Calu3 (cell line): ENCODE results near the gene RNF212B. TPM values are rescaled to one million over a fixed set of nuclear protein-coding genes. Genes with fewer than 3 reads are reported as not detected.
"Not testable (repeated sequence)": the region's sequence is repeated elsewhere in the genome, so short reads cannot be mapped to it uniquely, and the experiment has no call there.

ENCODE experiments used
- BruUV-seq: library from RNA; stranded (reverse); fragments of 400-500 nt; replicated peaks from 2 replicates; lab custom pipeline; 2021; lab: Mats Ljungman, UMichigan
- CTCF ChIA-PET: fragments of 300-600 bp; sonication (Branson Sonifier 250); formaldehyde crosslinking; loops from one replicate; lab custom pipeline; 2022; ENCODE audit warnings: antibody characterized with exemption; lab: Charles Lee
- DNase-seq: peaks from one replicate; pipeline ENCODE4 v3.0.0; 2022
- H3K27ac Mint-ChIP-seq: one replicate; pipeline ENCODE4 v1.8.0; 2022; ENCODE audit warnings: mixed read lengths; ENCODE audit not compliant: unreplicated experiment
- H3K27me3 Mint-ChIP-seq: one replicate; pipeline ENCODE4 v1.8.0; 2022; ENCODE audit warnings: mixed read lengths; ENCODE audit not compliant: unreplicated experiment
- H3K36me3 Mint-ChIP-seq: one replicate; pipeline ENCODE4 v1.8.0; 2022; ENCODE audit warnings: mild to moderate bottlenecking, moderate library complexity, mixed read lengths; ENCODE audit not compliant: insufficient read depth, unreplicated experiment
- H3K4me1 Mint-ChIP-seq: one replicate; pipeline ENCODE4 v1.8.0; 2022; ENCODE audit warnings: mild to moderate bottlenecking, low read depth, mixed read lengths; ENCODE audit not compliant: unreplicated experiment
- H3K4me3 Mint-ChIP-seq: one replicate; pipeline ENCODE4 v1.8.0; 2022; ENCODE audit warnings: mild to moderate bottlenecking, low read depth, moderate library complexity, mixed read lengths; ENCODE audit not compliant: unreplicated experiment
- H3K9me3 Mint-ChIP-seq: one replicate; pipeline ENCODE4 v1.8.0; 2022; ENCODE audit warnings: low read depth, mixed read lengths; ENCODE audit not compliant: unreplicated experiment
- intact Hi-C: fragments of 100-400 bp; cut with micrococcal nuclease; formaldehyde crosslinking; loops from one replicate; pipeline ENCODE4 v1.10.0; 2022; ENCODE audit not compliant: unreplicated experiment
- total RNA-seq: library from RNA; stranded (reverse); gene quantifications from 2 replicates; pipeline ENCODE4 v1.2.3, GENCODE V29; 2022
- TF ChIP-seq, protein P1 (sequence below): fragments of 200-600 bp; IDR thresholded peaks from one replicate; pipeline ENCODE4 v1.8.0; 2022; ENCODE audit warnings: antibody characterized with exemption; ENCODE audit not compliant: unreplicated experiment

RNF212B gene
- total RNA-seq, 1 experiment from 2014 or later, result not detected

DNA sequence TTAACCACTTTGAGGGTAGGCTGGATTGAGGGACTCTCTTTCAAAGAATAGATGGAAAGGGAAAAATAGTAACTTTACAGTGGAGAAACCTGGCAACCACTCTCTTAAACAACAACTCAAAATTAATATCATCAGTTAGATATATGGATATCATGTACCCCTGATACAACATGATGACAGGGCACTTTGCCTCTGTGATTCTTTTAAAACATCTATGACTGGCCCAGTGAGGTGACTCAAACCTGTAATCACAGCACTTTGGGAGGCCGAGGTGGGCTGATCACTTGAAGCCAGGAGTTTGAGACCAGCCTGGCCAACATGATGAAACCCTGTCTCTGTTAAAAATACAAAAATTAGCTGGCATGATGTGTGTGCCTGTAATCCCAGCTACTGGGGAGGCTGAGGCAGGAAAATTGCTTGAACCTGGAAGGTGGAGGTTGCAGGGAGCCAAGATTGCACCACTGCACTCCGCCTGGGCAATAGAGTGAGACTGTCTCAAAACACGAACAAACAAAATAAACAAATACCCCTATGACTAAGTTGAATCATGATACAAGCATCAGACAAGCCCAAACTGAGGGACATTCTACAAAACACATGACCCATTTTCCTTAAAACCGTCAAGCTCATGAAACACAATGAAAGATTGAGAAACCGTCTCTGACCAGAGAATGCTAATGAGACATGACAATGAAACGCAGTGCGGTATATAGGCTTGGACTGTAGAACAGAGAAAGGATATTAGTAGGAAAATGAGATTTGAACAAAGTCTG is 27.9 kb upstream of the RNF212B start:
- no peaks in the 10 kb centered on the region for H3K9me3 Mint-ChIP-seq
- intact Hi-C loops, result no loop called here
- no peak overlapping the region for H3K4me3 Mint-ChIP-seq
- TF ChIP-seq, protein P1, sequence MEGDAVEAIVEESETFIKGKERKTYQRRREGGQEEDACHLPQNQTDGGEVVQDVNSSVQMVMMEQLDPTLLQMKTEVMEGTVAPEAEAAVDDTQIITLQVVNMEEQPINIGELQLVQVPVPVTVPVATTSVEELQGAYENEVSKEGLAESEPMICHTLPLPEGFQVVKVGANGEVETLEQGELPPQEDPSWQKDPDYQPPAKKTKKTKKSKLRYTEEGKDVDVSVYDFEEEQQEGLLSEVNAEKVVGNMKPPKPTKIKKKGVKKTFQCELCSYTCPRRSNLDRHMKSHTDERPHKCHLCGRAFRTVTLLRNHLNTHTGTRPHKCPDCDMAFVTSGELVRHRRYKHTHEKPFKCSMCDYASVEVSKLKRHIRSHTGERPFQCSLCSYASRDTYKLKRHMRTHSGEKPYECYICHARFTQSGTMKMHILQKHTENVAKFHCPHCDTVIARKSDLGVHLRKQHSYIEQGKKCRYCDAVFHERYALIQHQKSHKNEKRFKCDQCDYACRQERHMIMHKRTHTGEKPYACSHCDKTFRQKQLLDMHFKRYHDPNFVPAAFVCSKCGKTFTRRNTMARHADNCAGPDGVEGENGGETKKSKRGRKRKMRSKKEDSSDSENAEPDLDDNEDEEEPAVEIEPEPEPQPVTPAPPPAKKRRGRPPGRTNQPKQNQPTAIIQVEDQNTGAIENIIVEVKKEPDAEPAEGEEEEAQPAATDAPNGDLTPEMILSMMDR, result no peak
- no peaks in the 10 kb centered on the region for H3K36me3 Mint-ChIP-seq
- no TSS peak for BruUV-seq
- DNase-seq, result no peak
- no peak overlapping the region for H3K27ac Mint-ChIP-seq
- H3K4me1 Mint-ChIP-seq, result no peaks in the 10 kb centered on the region
- peaks cover 18% of the 10 kb centered on the region for H3K27me3 Mint-ChIP-seq
- CTCF ChIA-PET, result no interaction called here

DNA sequence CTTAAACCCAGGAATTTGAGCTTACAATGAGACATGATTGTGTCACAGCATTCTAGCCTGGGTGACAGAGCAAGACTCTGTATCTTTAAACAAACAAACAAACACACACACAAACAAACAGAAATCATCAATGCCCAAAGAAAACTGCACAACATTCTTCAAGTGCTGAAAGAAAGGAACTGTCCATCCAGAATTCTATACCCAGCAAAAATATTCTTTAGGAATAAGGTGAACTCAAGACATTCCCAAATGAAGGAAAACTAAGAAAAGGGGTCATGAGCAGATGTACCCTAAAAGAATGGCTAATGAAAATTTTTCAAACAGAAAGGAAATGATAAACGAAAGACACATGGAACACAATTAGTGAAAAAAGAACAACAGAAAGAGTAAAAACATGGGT is 22.3 kb upstream of the RNF212B start:
- DNase-seq, result no peak
- no peak overlapping the region for H3K27ac Mint-ChIP-seq
- intact Hi-C loops, result no loop called here
- CTCF ChIA-PET, result no interaction called here
- no TSS peak for BruUV-seq
- TF ChIP-seq, protein P1, result no peak
- H3K27me3 Mint-ChIP-seq, result peaks cover 12% of the 10 kb centered on the region
- no peaks in the 10 kb centered on the region for H3K4me1 Mint-ChIP-seq
- H3K9me3 Mint-ChIP-seq, result no peaks in the 10 kb centered on the region
- H3K36me3 Mint-ChIP-seq, result no peaks in the 10 kb centered on the region
- H3K4me3 Mint-ChIP-seq, result no peak overlapping the region

DNA sequence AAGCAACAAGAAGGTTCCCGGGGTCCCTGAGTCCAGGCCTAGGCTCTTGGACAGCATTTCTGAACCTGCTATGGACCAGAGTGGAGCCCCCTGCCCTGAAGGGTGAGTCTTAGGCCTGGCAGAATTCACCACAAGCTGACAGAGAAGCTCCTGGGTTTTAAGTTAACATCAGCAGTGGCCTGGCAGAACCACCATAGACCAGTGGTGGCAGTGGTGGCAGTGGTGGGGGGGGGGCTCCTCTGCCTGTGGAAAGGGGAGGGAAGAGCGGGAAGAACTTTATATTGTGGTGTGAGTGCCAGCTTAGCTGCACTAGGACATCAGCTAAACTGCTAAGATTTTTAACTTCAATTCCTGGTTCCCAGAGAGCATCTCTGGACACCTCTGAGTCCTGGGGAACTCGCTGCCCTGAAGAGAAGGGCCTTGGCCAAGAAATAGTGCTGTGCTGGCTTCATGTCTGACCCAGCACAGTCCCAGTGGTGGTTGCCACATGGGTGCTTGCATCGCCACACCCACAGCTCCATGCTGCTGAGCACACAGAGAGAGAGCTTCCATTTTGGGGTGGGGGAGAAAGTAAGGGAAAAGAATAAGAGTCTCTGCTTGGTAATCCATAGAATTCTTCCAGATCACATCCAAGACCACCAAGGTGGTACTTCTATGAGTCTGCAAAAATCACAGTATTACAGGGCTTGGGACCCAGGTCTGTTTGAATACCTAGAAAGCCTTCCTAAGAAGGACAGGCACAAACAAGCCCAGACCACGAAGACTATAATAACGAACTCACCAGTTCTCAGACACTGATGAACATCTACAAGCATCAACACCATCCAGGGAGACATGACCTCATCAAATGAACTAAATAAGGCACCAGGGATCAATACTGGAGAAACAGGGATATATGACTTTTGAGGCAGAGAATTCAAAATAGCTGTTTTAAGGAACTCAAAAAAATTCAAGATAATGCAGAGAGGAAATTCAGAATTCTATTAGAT is 20.4 kb upstream of the RNF212B start:
- H3K27ac Mint-ChIP-seq, result no peak overlapping the region
- no peaks in the 10 kb centered on the region for H3K9me3 Mint-ChIP-seq
- TF ChIP-seq, protein P1, result no peak
- no peaks in the 10 kb centered on the region for H3K36me3 Mint-ChIP-seq
- H3K4me1 Mint-ChIP-seq, result no peaks in the 10 kb centered on the region
- H3K4me3 Mint-ChIP-seq, result no peak overlapping the region
- DNase-seq, result no peak
- no TSS peak for BruUV-seq
- intact Hi-C loops, result no loop called here
- CTCF ChIA-PET, result no interaction called here
- H3K27me3 Mint-ChIP-seq, result peaks cover 30% of the 10 kb centered on the region

DNA sequence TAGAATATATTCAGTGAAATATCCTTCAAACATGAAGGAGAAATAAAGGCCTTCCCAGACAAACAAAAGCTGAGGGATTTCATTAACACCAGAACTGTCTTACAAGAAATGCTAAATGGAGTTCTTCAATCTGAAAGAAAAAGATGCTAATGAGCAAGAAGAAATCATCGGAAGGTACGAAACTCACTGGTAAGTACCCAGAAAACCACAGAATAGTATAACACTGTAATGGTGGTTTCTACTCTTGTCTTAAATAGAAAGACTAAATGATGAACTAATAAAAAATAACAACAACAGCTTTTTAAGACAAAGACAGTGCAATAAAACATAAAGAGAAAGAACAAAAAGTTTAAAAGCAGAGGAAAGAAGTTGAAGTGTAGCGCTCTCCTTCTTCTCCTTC is 18.7 kb upstream of the RNF212B start:
- no TSS peak for BruUV-seq
- intact Hi-C loops, result no loop called here
- Mint-ChIP-seq H3K27me3 (peaks cover 39% of the 10 kb centered on the region), H3K4me3 (no peak overlapping the region), H3K27ac (no peak overlapping the region), H3K36me3 (no peaks in the 10 kb centered on the region), H3K4me1 (no peaks in the 10 kb centered on the region), H3K9me3 (no peaks in the 10 kb centered on the region)
- TF ChIP-seq, protein P1, result no peak
- CTCF ChIA-PET, result no interaction called here
- no peak for DNase-seq

DNA sequence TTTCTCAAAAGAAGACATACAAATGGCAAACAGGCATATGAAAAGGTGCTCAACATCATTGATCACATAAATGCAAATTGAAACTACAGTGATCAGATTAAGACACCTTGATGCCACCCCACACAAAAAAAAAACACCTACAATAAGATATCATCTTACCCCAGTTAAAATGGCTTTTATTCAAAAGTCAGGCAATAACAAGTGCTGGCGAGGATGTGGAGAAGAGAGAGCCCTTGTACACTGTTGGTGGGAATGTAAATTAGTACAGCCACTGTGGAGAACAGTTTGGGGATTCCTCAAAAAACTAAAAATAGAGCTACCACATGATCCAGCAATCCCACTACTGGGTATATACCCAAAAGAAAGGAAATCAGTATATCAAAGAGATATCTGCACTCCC is 12.8 kb upstream of the RNF212B start:
- H3K9me3 Mint-ChIP-seq, H3K36me3 Mint-ChIP-seq, H3K4me3 Mint-ChIP-seq, BruUV-seq, CTCF ChIA-PET, intact Hi-C loops, H3K27ac Mint-ChIP-seq, H3K4me1 Mint-ChIP-seq, DNase-seq: not testable (repeated sequence)
- H3K27me3 Mint-ChIP-seq, result peaks cover 35% of the 10 kb centered on the region
